ENCODE data around the gene CIRBP. TPM values are rescaled to one million over a fixed set of nuclear protein-coding genes. Genes with fewer than 3 reads are reported as not detected.

The CIRBP gene
- total RNA-seq, 1 experiment from 2014 or later = 196 TPM

DNA sequence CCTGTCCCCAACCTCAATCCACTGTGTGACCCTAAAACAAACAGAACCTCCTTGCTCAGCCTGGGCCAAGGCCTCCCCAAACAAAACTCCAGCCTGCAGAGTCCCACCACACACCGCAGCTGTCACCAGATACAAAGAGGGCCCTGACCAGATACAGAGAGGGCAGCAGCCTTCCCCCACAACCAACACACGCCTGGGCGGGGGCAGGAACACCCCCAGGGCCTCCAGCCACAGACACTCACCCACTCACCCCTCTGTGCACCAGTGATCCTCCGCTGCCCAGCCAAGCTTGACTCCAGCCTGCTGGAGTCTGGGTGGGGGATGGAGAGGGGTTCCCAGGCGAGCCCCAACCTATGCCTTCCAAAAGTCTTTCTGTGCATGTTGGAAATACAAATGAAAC, 5.9 kb upstream of the CIRBP start:
- DNase-seq (ENCODE audit: low spot score) = no peak
- in situ Hi-C loops (cut with HindIII; ENCODE audit: low sequenced_read_pairs) = no loop called here

DNA sequence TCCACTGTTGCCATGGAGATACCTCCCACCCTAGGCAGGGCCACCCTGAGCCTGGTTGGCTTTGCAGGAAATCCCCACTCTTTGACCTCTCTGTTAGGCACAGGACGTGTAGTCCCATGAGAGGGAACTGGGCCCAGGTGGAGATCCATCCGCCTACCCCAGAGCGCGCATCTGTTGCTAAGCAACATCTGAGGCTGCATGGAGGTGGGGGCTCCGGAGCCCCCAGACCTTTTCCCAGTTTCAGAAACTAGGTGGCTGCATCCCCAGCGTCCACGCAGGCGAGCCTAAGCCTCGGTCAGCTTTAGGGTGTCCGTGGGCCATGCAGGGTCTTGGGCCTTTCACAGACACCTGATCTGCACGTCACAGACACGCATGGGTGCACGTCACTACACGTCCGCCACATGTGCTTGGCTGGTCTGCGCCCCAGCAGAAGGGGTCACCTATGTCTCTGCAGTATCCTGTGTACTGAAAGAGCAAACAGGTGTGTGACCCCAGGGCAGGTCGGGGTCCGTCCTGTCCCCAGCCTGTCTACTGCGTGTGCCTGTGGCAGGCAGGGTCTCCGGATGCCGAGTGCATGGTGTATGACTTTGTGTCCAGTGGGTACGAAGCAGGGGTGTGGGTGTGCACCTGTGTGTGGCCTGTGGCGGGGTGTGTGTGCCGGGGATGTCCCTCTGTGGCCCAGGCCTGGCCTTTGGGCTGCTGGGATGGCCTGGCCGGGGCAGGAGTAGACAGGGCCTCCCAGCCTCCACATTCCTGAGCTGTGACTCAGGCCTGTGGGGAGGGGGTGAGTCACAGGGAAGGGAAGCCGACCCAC, 4.1 kb upstream of the CIRBP start:
- in situ Hi-C loops (cut with HindIII; ENCODE audit: low sequenced_read_pairs) = no loop called here
- no peak for DNase-seq (ENCODE audit: low spot score)

DNA sequence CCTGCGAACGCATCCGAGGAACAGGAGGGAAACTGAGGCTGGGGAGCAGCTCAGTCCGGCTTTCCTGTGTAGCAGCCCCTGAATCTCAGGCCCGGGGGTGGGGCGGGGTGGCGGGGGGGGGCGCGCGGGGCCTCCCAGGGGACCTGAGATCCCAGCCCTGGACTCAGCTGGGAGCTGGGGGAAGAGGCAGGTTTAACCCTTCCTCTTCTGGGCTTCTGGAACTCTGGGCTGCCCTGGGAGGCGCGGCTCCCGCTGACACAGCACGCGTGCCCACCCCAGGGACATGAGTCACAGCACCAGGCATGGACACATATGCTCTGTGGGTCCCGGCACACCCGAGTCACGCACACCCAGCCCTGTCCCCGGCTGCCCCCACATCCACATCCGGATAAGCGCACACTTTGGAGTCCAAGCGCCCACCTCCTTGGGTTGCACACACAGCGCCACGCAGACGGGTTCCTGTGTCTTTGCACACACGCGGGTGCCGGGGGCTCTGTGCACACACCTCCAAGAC, 3.5 kb upstream of the CIRBP start:
- no peak for DNase-seq (ENCODE audit: low spot score)

DNA sequence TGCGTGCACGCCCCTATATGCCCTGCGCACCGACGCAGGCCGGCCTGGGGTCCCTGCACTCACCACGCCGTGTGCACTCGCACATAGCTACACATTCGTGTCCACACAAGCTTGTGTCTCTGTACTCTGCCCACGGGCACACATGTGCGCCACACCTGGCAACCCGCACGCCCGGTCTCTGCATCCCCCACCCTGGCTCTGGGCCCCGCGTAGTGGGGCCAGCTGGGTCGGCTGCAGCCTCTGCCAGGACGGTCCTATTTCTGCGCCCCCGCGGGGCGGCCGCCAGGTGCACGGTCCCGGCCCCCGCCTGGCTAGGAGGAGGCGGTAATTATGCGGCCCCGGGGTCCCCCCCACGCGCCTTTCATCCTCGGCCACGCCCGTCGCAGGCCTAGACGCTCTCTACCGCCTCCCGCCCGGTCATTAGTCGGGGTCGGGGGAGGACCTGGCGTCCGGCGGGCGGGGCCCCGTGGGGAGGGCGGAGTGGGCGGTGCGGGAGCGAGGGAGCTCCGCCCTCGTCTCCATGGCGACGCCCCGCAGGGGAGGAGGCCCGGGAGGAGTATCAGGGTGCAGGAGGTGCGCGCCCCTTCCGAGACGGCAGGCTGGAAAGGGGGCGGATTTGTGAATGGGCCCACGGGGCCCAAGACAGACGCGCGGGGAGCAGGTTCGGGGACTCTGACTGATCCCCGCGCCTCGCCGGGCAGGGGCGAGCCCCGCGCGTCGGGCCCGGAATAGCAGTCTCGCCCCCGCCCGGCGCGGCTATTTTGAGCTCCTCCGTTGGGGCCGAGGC, 2.8 kb upstream of the CIRBP start:
- in situ Hi-C loops (cut with HindIII; ENCODE audit: low sequenced_read_pairs) = no loop called here
- DNase-seq (ENCODE audit: low spot score) = peak; percentile 91

More for the DNA sequence above, 3.5 kb upstream of the CIRBP start:
- in situ Hi-C loops (cut with HindIII; ENCODE audit: low sequenced_read_pairs) = no loop called here

DNA sequence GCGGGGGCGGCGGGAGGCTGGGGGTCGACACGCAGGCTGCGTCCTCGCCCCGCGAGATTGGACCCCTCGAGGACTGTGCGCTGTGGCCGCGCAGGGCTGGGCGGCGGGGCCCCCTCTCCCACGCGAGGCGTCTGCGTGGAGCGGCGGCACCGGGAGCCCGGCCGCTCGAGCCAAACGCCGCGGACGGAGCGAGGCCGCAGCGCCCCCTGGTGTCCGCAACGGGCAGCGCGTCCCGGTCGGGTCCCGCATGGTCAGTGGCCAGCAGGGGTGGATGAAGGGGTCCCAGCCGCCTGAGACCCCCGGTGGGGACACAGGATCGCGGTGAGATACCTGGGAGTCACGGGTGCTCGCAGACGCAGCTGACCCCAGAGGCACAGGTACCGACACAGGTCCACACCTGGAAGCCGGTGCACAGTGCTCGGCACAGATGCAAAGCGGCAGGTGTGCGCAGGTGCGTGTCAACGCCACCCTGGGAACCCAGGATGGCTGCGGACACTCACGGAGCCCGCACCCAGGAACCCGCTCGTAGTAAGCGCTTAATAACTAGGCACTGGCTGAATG, 2.1 kb upstream of the CIRBP start:
- DNase-seq (ENCODE audit: low spot score) = peak; percentile 68
- in situ Hi-C loops (cut with HindIII; ENCODE audit: low sequenced_read_pairs) = no loop called here

DNA sequence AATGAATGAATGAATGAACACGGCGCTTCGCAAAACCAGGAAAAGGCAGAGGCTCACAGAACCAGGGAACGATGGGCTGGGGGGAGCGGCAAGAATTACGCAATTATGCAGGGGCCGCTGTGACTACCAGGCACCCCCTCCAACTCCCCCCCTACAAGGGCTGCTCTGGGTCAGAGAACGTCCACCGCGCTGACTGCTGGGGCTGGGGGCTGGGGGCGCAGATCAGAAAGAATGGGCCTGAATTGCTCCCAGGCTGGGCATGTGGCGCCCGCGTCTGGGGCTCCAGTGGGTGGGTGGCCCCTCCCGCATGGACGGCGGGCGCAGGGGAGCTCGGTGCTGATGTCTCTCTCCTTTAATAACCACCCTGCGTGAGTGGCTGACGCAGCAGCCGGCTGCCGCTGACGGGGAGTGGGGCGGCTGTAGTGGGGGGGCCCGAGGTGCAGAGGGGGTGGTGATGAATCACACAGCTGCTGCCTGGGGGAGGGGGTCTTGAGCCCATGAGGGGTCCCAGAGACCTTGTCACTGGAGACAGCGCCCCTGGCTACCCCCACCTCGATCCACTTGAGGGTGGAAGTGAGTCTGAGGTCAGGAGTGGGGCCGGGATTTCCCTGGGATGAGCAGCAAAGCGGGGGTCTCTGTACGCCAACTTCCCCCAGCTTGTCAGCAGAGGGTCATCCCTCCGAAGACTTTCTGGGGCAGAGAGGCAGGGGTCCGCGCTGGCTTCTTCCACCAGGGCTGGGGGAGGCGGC, 1.5 kb upstream of the CIRBP start:
- in situ Hi-C loops (cut with HindIII; ENCODE audit: low sequenced_read_pairs) = no loop called here

DNA sequence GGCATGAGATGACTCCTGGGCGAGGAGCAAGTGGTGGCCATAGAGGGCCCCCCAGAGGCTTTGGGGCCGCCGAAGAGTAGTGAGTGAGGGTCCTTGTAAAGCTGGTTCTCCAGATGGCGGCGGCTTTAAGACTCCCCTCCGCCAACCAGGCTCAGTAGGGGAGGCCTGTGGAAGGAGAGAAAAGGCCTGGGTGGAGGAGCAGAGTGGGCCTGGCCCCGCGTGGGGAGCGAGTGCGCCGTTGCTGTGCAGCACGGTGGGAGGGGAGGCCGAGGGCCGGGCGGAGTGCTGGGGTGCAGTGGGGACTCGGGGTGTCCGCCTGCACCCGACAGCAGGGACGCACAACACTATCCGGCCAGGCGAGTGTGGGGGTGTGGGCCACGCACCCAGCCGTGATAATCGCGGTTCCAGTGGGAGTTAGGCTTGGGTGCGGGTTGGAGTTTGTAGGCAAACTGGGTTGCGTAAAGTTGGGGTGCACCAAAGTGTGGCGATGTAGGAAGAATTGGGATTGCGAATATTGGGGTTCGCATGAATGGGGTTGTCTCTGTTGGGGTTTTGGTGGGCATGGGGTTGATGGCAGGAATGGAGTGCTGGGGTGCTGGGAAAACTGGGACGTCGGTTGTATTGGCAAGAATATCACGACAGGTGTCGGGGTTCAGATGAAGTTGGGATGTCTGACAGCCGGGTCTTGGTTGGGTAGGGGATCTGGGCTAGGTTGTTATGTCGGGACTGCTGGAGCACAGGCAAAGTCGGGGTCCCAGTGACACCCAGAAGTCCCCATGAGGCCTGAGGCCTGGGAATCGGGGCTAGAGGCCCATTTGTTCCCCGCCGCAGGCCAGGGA, 687 bp upstream of the CIRBP start:
- in situ Hi-C loops (cut with HindIII; ENCODE audit: low sequenced_read_pairs) = no loop called here
- no peak for DNase-seq (ENCODE audit: low spot score)

More for the DNA sequence above, 1.5 kb upstream of the CIRBP start:
- DNase-seq (ENCODE audit: low spot score) = no peak

DNA sequence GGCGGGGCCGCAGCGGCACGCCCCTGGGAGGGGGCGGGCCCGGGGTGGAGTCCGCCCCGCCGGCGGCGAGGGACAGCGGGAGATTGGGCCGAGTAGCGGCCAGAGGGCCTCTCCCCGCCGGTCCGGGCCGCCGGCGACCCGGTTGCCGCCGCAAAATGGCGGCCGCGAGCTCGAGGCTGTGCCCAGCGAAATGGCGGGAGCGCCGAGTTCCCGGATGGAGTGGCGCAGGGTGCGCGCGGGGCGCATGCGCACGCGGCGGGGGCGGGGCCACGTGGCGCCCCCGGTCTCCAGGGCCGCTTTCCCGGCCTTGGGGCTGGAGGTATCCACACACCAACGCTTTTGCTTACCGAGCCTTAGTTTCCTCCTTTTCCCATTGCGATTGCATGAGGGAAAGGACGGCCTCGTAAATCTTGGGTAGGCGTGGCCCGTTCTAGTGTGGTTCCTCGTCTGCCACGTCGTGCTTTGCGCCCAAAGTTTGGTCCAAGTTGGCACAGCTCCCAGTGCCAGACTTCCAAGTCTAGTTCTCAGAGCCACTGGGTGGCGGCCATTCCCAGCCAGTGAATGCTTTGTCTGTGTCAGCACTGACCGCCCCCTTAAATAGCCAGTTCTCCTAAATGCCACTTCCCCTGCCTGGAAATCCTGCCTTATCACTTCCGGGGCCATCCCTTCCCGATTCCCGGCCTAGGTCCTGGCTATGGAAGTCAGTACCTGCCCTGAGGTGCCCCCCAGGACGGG, 513 bp downstream of the CIRBP start:
- in situ Hi-C loops (cut with HindIII; ENCODE audit: low sequenced_read_pairs) = no loop called here

DNA sequence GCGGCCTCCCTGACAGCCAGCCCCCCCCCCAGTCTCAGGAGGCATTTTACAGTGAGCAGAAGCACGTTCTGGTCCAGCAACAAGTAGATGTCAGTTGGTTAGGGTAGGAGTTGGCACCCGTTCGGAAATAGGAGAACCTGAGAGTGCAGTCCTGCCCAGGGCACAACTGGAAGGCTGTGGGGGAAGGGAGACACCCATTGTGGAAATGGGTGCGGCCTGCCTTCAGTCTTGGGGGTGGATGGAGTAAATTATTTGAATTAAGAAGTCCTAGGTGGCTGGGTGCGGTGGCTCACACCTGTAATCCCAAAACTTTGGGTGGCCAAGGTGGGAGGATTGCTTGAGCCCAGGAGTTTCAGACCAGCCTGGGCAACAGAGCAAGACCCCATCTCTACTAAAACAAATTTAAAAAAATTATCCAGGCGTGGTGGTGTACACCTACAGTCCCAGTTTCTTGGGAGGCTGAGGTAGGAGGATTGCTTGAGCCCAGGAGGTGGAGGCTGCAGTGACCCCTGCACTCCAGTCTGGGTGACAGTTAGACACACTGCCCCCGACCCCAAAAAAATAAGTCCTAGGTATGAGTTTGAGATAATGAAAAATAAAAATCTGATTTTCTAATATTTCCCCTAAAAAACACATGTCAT, 1.2 kb downstream of the CIRBP start:
- DNase-seq (ENCODE audit: low spot score) = no peak
- in situ Hi-C loops (cut with HindIII; ENCODE audit: low sequenced_read_pairs) = no loop called here

More for the DNA sequence above, 513 bp downstream of the CIRBP start:
- peak; percentile 72 for DNase-seq (ENCODE audit: low spot score)

DNA sequence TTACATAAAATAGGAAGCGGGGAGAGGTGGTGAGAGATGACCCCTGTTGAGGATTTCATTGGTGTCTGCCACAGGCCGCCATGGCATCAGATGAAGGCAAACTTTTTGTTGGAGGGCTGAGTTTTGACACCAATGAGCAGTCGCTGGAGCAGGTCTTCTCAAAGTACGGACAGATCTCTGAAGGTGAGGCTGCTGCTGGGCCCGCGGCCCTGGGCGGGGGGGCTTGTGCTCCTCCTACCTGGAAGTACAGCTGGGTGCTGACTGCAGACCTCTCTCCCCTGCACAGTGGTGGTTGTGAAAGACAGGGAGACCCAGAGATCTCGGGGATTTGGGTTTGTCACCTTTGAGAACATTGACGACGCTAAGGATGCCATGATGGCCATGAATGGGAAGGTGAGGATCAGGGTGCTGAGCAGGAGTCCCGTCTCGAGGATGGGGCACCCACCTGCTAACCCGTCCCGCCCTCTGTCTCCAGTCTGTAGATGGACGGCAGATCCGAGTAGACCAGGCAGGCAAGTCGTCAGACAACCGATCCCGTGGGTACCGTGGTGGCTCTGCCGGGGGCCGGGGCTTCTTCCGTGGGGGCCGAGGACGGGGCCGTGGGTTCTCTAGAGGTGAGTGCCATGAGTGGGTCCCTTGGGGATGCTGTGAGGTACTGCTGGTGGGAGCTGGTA, 1.9 kb downstream of the CIRBP start:
- DNase-seq (ENCODE audit: low spot score) = no peak
- in situ Hi-C loops (cut with HindIII; ENCODE audit: low sequenced_read_pairs) = no loop called here

DNA sequence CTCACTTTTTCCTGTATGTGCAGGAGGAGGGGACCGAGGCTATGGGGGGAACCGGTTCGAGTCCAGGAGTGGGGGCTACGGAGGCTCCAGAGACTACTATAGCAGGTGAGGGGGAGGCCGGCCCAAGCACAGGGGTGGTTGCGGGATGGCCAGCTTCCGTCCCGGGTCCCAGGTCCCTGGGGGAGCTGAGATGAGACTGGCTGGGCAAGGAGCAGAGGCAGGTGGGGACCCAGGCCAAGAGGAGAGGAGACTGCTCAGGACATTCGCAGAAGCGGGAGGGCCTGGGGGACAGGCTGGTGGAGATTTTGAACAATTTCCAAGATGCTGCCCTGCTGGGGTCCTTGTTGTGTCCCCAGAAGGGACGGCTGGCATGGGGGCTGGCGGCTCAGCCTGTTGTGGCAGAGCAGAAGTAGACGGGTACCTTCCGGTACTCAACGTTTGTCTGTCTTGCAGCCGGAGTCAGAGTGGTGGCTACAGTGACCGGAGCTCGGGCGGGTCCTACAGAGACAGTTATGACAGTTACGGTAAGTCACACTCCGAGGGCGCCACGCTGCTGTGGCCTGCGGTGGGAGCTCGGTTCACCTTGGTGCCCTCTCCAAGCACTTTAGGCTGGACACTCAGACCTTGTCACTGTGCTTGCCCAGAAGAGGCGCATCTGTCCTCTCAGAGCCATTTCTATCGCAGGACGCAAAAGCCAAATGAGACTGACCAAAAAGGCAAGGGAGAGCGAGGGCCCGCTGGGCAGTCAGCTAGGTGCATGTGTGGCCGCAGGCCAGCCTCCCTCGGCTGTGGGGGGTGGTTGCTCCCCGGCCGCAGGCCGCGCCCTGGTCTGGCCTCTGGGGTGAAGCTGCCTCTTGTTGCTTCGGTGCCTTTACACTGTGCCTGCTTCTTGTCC, 2.6 kb downstream of the CIRBP start:
- DNase-seq (ENCODE audit: low spot score) = no peak
- in situ Hi-C loops (cut with HindIII; ENCODE audit: low sequenced_read_pairs) = no loop called here

DNA sequence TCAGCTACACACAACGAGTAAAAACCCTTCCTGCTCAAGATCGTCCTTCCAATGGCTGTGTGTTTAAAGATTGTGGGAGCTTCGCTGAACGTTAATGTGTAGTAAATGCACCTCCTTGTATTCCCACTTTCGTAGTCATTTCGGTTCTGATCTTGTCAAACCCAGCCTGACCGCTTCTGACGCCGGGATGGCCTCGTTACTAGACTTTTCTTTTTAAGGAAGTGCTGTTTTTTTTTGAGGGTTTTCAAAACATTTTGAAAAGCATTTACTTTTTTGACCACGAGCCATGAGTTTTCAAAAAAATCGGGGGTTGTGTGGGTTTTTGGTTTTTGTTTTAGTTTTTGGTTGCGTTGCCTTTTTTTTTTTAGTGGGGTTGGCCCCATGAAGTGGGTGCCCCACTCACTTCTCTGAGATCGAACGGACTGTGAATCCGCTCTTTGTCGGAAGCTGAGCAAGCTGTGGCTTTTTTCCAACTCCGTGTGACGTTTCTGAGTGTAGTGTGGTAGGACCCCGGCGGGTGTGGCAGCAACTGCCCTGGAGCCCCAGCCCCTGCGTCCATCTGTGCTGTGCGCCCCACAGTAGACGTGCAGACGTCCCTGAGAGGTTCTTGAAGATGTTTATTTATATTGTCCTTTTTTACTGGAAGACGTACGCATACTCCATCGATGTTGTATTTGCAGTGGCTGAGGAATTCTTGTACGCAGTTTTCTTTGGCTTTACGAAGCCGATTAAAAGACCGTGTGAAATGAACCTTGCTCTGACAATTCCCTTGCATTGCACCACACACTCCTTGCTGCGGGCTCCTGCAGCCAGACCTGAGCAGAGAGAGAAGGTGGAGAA, 3.5 kb downstream of the CIRBP start:
- in situ Hi-C loops (cut with HindIII; ENCODE audit: low sequenced_read_pairs) = no loop called here
- no peak for DNase-seq (ENCODE audit: low spot score)

DNA sequence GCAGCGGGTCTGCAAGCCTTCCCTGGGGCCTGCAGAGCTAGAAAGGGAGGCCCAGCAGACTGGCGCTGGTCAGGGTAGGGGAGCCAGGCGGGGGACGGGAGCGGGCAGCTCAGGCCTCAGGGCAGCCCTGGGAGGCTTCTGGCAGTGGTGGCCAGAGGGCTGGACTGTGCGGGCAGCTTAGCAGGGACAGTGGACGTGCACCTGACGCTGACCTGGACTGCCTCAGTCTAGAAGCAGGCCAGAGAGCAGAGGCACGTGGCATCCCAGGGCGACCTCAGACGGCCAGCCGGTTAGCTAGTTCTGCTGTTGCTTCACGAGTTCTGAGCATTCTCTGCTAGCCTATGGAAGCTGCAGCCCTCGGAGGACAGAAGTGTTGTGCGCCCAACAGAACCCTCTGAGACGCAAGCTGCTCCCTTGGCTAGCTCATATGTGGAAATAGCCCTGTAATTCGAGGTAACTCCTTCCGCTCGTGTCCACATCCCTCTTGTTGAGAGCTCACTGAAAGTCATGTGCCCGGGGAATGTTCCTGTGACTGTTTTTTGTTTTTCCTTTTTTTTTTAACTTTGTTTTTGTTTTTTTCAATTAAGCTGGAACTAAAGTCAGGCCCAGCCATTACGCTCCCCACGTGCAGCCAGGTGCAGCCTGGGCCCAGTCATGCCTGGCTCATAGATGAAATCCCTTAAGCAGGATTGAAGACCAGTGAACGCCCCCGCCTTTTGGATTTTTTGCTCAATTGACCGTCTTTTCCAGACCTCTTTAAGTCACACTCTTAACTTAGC, 4.3 kb downstream of the CIRBP start:
- in situ Hi-C loops (cut with HindIII; ENCODE audit: low sequenced_read_pairs) = no loop called here

DNA sequence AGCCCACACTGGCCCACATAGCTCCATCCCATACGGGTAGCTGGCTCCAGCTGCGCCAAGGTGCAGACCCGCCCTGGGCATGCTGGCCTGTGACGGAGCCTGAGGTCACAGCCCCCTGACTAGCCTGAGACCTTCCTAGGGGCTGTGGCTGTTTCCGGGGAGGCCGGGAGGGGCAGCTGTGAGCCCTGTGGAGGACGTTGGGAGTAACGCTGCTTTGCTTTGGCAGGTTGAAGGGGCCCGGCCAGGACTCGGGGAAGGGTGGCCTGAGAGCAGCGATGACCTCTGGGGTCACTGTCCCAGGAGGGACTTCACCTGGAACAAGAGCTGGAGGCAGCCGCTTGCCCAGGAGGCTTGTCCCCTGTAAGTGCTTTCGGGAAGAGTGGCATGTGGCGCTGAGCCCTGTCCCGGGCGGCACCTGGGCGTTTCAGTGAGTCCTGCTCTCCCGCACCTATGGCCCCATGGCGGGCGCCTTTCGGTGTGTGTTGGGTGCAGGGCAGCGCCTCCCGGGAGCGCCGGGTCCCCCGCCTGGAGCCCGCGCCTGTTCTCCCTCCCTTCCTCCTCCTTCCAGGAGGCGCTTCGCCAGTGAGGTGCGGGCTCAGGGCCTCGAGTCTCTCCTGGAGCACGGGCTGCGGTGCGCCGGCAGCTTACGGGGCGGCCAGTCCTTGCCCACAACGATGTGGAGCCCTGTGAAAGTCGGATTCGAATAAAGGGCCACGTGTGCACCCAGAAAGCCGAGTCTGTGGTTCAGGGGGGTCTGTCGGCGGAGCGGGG, 5.1 kb downstream of the CIRBP start:
- DNase-seq (ENCODE audit: low spot score) = no peak
- in situ Hi-C loops (cut with HindIII; ENCODE audit: low sequenced_read_pairs) = no loop called here

More for the DNA sequence above, 4.3 kb downstream of the CIRBP start:
- DNase-seq (ENCODE audit: low spot score) = no peak

Measured in G401 (cell line).